PC-3 (cell line): ENCODE results near the gene HPSE2. TPM values are rescaled to one million over a fixed set of nuclear protein-coding genes. Genes with fewer than 3 reads are reported as not detected.

ENCODE experiments used
- ATAC-seq: fragments of 200-7000 bp; cut with Tn5 transposase; 2 replicates; pipeline ENCODE4 v1.9.1; 2020; ENCODE audit warnings: mild to moderate bottlenecking, moderate library complexity
- BruUV-seq: library from RNA; stranded (reverse); fragments of 400-500 nt; replicated peaks from 2 replicates; lab custom pipeline; 2021; lab: Mats Ljungman, UMichigan
- CTCF ChIA-PET: fragments of 300-600 bp; sonication (Branson Sonifier 250); formaldehyde crosslinking; loops from one replicate; lab custom pipeline; 2022; ENCODE audit warnings: antibody characterized with exemption; lab: Charles Lee
- POLR2A ChIA-PET: fragments of 300-600 bp; sonication (Branson Sonifier 250); formaldehyde crosslinking; loops from one replicate; lab custom pipeline; 2022; ENCODE audit warnings: antibody characterized with exemption; ENCODE audit not compliant: unreplicated experiment; lab: Charles Lee
- DNase-seq: peaks from one replicate; pipeline ENCODE4 v3.0.0-alpha.2; 2015
- H2AFZ ChIP-seq: fragments of 300-600 bp; sonication (generic); 2 replicates; pipeline ENCODE4 v1.6.0; 2016; ENCODE audit warnings: antibody characterized with exemption, low read length
- H3F3A ChIP-seq: fragments of 300-600 bp; sonication (generic); one replicate; pipeline ENCODE4 v1.6.0; 2017; ENCODE audit warnings: antibody characterized with exemption, low read length, control low read depth, mild to moderate bottlenecking; ENCODE audit not compliant: unreplicated experiment
- H3K27ac ChIP-seq: fragments of 300-600 bp; sonication (generic); 2 replicates; pipeline ENCODE4 v1.5.1; 2016; ENCODE audit warnings: mild to moderate bottlenecking, low read length
- H3K27me3 ChIP-seq: fragments of 300-600 bp; sonication (generic); 2 replicates; pipeline ENCODE4 v1.6.1; 2016; ENCODE audit warnings: low read length, mixed read lengths
- H3K36me3 ChIP-seq: fragments of 300-600 bp; sonication (generic); 2 replicates; pipeline ENCODE4 v1.6.1; 2016; ENCODE audit warnings: low read depth, mixed run types, low read length, mixed read lengths
- H3K4me1 ChIP-seq: fragments of 300-600 bp; sonication (generic); 2 replicates; pipeline ENCODE4 v1.5.1; 2016; ENCODE audit warnings: low read length; ENCODE audit not compliant: insufficient read depth
- H3K4me2 ChIP-seq: fragments of 300-600 bp; sonication (generic); 2 replicates; pipeline ENCODE4 v1.6.0; 2016; ENCODE audit warnings: low read length
- H3K4me3 ChIP-seq: fragments of 300-600 bp; sonication (generic); 2 replicates; pipeline ENCODE4 v1.5.1; 2016; ENCODE audit warnings: mild to moderate bottlenecking, low read length, mixed read lengths
- H3K79me2 ChIP-seq: fragments of 300-600 bp; sonication (generic); 2 replicates; pipeline ENCODE4 v1.6.1; 2017; ENCODE audit warnings: low read length, mixed read lengths
- H3K9ac ChIP-seq: fragments of 300-600 bp; sonication (generic); 2 replicates; pipeline ENCODE4 v1.6.0; 2016; ENCODE audit warnings: mild to moderate bottlenecking, low read length
- H3K9me2 ChIP-seq: fragments of 300-600 bp; sonication (generic); replicated peaks from 2 replicates; pipeline ENCODE4 v1.6.1; 2016; ENCODE audit warnings: mixed run types, low read length, mixed read lengths
- H3K9me3 ChIP-seq: fragments of 300-600 bp; sonication (generic); 2 replicates; pipeline ENCODE4 v1.6.1; 2016; ENCODE audit warnings: low read length, mixed read lengths
- H4K20me1 ChIP-seq: fragments of 300-600 bp; sonication (generic); 2 replicates; pipeline ENCODE4 v1.6.1; 2016; ENCODE audit warnings: low read length, mixed read lengths
- CTCF ChIP-seq: fragments of 300-600 bp; sonication (generic); conservative IDR thresholded peaks from 2 replicates; pipeline ENCODE4 v1.5.1; 2017; ENCODE audit warnings: antibody characterized with exemption, low read depth, mild to moderate bottlenecking, low read length
- EZH2 ChIP-seq: fragments of 300-600 bp; sonication (generic); IDR thresholded peaks from one replicate; pipeline ENCODE4 v1.6.1; 2017; ENCODE audit warnings: antibody characterized with exemption, mild to moderate bottlenecking, low read length; ENCODE audit not compliant: unreplicated experiment
- EZH2phosphoT487 ChIP-seq: fragments of 300-600 bp; sonication (generic); IDR thresholded peaks from 2 replicates; pipeline ENCODE4 v1.6.1; 2018; ENCODE audit warnings: mild to moderate bottlenecking, antibody characterized with exemption, low read length, borderline replicate concordance
- intact Hi-C: fragments of 100-400 bp; cut with micrococcal nuclease; formaldehyde crosslinking; loops from 2 replicates; pipeline ENCODE4 v1.9.0; 2023
- total RNA-seq: library from RNA; depleted of rRNA; stranded (reverse); fragments of >200 nt; gene quantifications from 2 replicates; pipeline ENCODE4 v1.2.3, GENCODE V29; 2014

The HPSE2 gene
- total RNA-seq, 1 experiment from 2014 or later = 0.15 TPM

GRCh38 chr10:98848361-98848760, 387.3 kb downstream of the HPSE2 start:
- DNase-seq = peak; percentile 3
- no peak overlapping the region for H3K27ac ChIP-seq

GRCh38 chr10:98846787-98847186, 388.9 kb downstream of the HPSE2 start:
- H3K27ac ChIP-seq = no peak overlapping the region
- ChIA-PET CTCF (no interaction called here), POLR2A (no interaction called here)
- DNase-seq (no peak), ATAC-seq (no peak)
- no peak overlapping the region for H3K4me2 ChIP-seq
- no TSS peak for BruUV-seq
- intact Hi-C loops = no loop called here
- H3K79me2 ChIP-seq = no peaks in the 10 kb centered on the region
- H3K4me1 ChIP-seq = no peaks in the 10 kb centered on the region
- no peak overlapping the region for H2AFZ ChIP-seq
- H3K9me3 ChIP-seq = no peaks in the 10 kb centered on the region
- H3K36me3 ChIP-seq = no peaks in the 10 kb centered on the region
- H3F3A ChIP-seq = no peaks in the 10 kb centered on the region
- no peaks in the 10 kb centered on the region for H4K20me1 ChIP-seq
- no peaks in the 10 kb centered on the region for H3K9me2 ChIP-seq
- H3K9ac ChIP-seq = no peak overlapping the region
- H3K4me3 ChIP-seq = no peak overlapping the region
- no peaks in the 10 kb centered on the region for H3K27me3 ChIP-seq
- no peak for TF ChIP-seq EZH2phosphoT487
- TF ChIP-seq EZH2 = no peak
- no peak for TF ChIP-seq CTCF

More at GRCh38 chr10:98848361-98848760, 387.3 kb downstream of the HPSE2 start:
- H3K79me2 ChIP-seq = no peaks in the 10 kb centered on the region
- no peaks in the 10 kb centered on the region for H3K9me2 ChIP-seq
- H3K36me3 ChIP-seq = no peaks in the 10 kb centered on the region
- H3F3A ChIP-seq = no peaks in the 10 kb centered on the region
- ChIA-PET POLR2A (no interaction called here), CTCF (no interaction called here)
- no peak overlapping the region for H3K9ac ChIP-seq
- intact Hi-C loops = no loop called here
- H3K27me3 ChIP-seq = no peaks in the 10 kb centered on the region
- ATAC-seq = peak; percentile 48; the same call in 1 of the 2 replicates
- no TSS peak for BruUV-seq
- no peaks in the 10 kb centered on the region for H3K9me3 ChIP-seq
- H3K4me1 ChIP-seq = no peaks in the 10 kb centered on the region
- H3K4me3 ChIP-seq = no peak overlapping the region
- TF ChIP-seq EZH2phosphoT487 (no peak), EZH2 (no peak)
- H4K20me1 ChIP-seq = no peaks in the 10 kb centered on the region
- no peak overlapping the region for H2AFZ ChIP-seq
- H3K4me2 ChIP-seq = no peak overlapping the region

- Histone ChIP-seq H2AFZ (no peak overlapping the region), H3K27me3 (no peaks in the 10 kb centered on the region), H3K4me2 (no peak overlapping the region), H3K27ac (no peak overlapping the region), H3K4me3 (no peak overlapping the region), H3F3A (no peaks in the 10 kb centered on the region), H3K79me2 (no peaks in the 10 kb centered on the region), H3K9me2 (no peaks in the 10 kb centered on the region), H3K4me1 (no peaks in the 10 kb centered on the region), H3K36me3 (no peaks in the 10 kb centered on the region), H3K9ac (no peak overlapping the region), H4K20me1 (no peaks in the 10 kb centered on the region), H3K9me3 (no peaks in the 10 kb centered on the region)
- ATAC-seq (no peak), DNase-seq (no peak)
- BruUV-seq = no TSS peak
- ChIA-PET CTCF (no interaction called here), POLR2A (no interaction called here)
- TF ChIP-seq EZH2 (no peak), EZH2phosphoT487 (no peak), CTCF (no peak)
- intact Hi-C loops = no loop called here
These were observed 402.1 kb downstream of the HPSE2 start for GRCh38 chr10:98833542-98833941.
